HG03045 (cell line): ENCODE measurements around the gene NKIRAS1.

Experiments
- ATAC-seq: cut with Tn5 transposase; IDR thresholded peaks from one replicate; pipeline ENCODE4 v1.9.1; 2021; ENCODE audit warnings: mild to moderate bottlenecking, moderate library complexity; ENCODE audit not compliant: unreplicated experiment

Gene NKIRAS1

GRCh38 chr3:23916886-23917678 is at the start of gene NKIRAS1, which contains the start of gene RPL15:
NKIRAS1 (minus strand) TSS chr3:23916990; CDS start chr3:23910904, 6,086 bp downstream.
RPL15 (plus strand) TSS chr3:23917132; CDS start chr3:23917860, 728 bp downstream.
- ATAC-seq, result peak; percentile 96

- no peak for ATAC-seq
These were observed 49.5 kb upstream of the NKIRAS1 start for GRCh38 chr3:23966328-23966727.

GRCh38 chr3:23964537-23965235 is 47.9 kb upstream of the NKIRAS1 start:
- ATAC-seq, result no peak

- no peak for ATAC-seq
These were observed 45.1 kb upstream of the NKIRAS1 start for GRCh38 chr3:23961913-23962312.

- ATAC-seq, result no peak
These were observed 44.3 kb upstream of the NKIRAS1 start for GRCh38 chr3:23961066-23961465.

- ATAC-seq, result no peak
These were observed 43.9 kb upstream of the NKIRAS1 start for GRCh38 chr3:23960649-23961048.

- ATAC-seq, result no peak
These were observed 42.5 kb upstream of the NKIRAS1 start for GRCh38 chr3:23959135-23959900.

- ATAC-seq, result no peak
These were observed 39.9 kb upstream of the NKIRAS1 start for GRCh38 chr3:23956701-23957100.

GRCh38 chr3:23954144-23954543 is 37.4 kb upstream of the NKIRAS1 start:
- no peak for ATAC-seq

GRCh38 chr3:23953523-23953922 is 36.7 kb upstream of the NKIRAS1 start:
- no peak for ATAC-seq

- no peak for ATAC-seq
These were observed 35.9 kb upstream of the NKIRAS1 start for GRCh38 chr3:23952646-23953045.

- no peak for ATAC-seq
These were observed 33.5 kb upstream of the NKIRAS1 start for GRCh38 chr3:23950293-23950692.

- no peak for ATAC-seq
These were observed 33.0 kb upstream of the NKIRAS1 start for GRCh38 chr3:23949784-23950183.

- no peak for ATAC-seq
These were observed 32.0 kb upstream of the NKIRAS1 start for GRCh38 chr3:23948761-23949160.

GRCh38 chr3:23945913-23946687 is 29.3 kb upstream of the NKIRAS1 start:
- peak; percentile 85 for ATAC-seq

- ATAC-seq, result no peak
These were observed 28.8 kb upstream of the NKIRAS1 start for GRCh38 chr3:23945663-23945912.

- ATAC-seq, result peak; percentile 65
These were observed 28.3 kb upstream of the NKIRAS1 start, which contains the start of gene NR1D2 for GRCh38 chr3:23944861-23945662. NR1D2 (plus strand) TSS chr3:23945286; CDS start chr3:23945579, 293 bp downstream.

GRCh38 chr3:23944007-23944783 is 27.4 kb upstream of the NKIRAS1 start:
- ATAC-seq, result no peak

- ATAC-seq, result no peak
These were observed 25.8 kb upstream of the NKIRAS1 start for GRCh38 chr3:23942546-23942945.
